HepG2 (cell line): ENCODE measurements around the gene ARHGEF40. TPM values are rescaled to one million over a fixed set of nuclear protein-coding genes. Genes with fewer than 3 reads are reported as not detected.

Experiments used
- ATAC-seq: fragments of 200-7000 bp; cut with Tn5 transposase; 3 replicates; pipeline ENCODE4 v1.9.1; 2020; ENCODE audit warnings: mild to moderate bottlenecking, moderate library complexity
- BruUV-seq: library from RNA; stranded (reverse); fragments of 400-500 nt; replicated peaks from 2 replicates; lab custom pipeline; 2021; lab: Mats Ljungman, UMichigan
- CTCF ChIA-PET: fragments of 300-600 bp; formaldehyde crosslinking; extraction: SDS; loops from one replicate; lab custom pipeline; 2021; ENCODE audit warnings: low total read pairs, inconsistent platforms, low intra/inter-chr PET ratio; lab: Yijun Ruan, JAX
- POLR2A ChIA-PET: fragments of 350-600 bp; sonication (Branson Sonifier 250); formaldehyde crosslinking; loops from one replicate; lab custom pipeline; 2020; ENCODE audit warnings: antibody characterized with exemption, inconsistent platforms; lab: Yijun Ruan, JAX
- DNase-seq: peaks from one replicate; pipeline ENCODE4 v3.0.0-alpha.2; 2015; ENCODE audit warnings: low spot score
- FAIRE-seq: peaks from 3 replicates; lab custom pipeline; 2011; peaks lifted over from hg19 to GRCh38; lab: Jason Lieb, UNC
- H2AFZ ChIP-seq: one replicate; pipeline ENCODE4 v1.6.1; 2011; ENCODE audit warnings: low read length, inconsistent platforms
- H3K27ac ChIP-seq: fragments of 300-600 bp; 3 replicates; pipeline ENCODE4 v1.8.0; 2011; ENCODE audit warnings: mixed run types, mild to moderate bottlenecking, mixed read lengths, low read length, inconsistent platforms; ENCODE audit not compliant: insufficient read depth; ENCODE audit errors: extremely low read length
- H3K27me3 ChIP-seq, 2 experiments: fragments of 200-600 bp in 1 of 2; 2 replicates in 1 of 2; 3 replicates in 1 of 2; pipeline versions ENCODE4 v1.6.0 to v1.8.0; 2011; ENCODE audit warnings: low read length in 2 of 2, mild to moderate bottlenecking in 2 of 2, moderate library complexity in 2 of 2, inconsistent platforms in 1 of 2; ENCODE audit not compliant: insufficient read depth in 2 of 2, control insufficient read depth in 1 of 2
- H3K36me3 ChIP-seq, 2 experiments: fragments of 200-600 bp in 1 of 2; replicated peaks in 1 of 2; 2 replicates in 1 of 2; 3 replicates in 1 of 2; pipeline versions ENCODE4 v1.5.1 to v1.8.0; 2011; ENCODE audit warnings: low read length in 2 of 2, inconsistent platforms in 1 of 2; ENCODE audit not compliant: insufficient read depth in 2 of 2, control insufficient read depth in 1 of 2
- H3K4me1 ChIP-seq: 2 replicates; pipeline ENCODE4 v1.5.1; 2012; ENCODE audit warnings: low read length, inconsistent platforms; ENCODE audit not compliant: insufficient read depth
- H3K4me2 ChIP-seq: 2 replicates; pipeline ENCODE4 v1.6.0; 2011; ENCODE audit warnings: low read depth, low read length, inconsistent platforms
- H3K4me3 ChIP-seq, 3 experiments: fragments of 200-600 bp in 1 of 3; sonication (generic), shearing (Covaris generic) in 1 of 3; replicated peaks in 1 of 3; 2 replicates each; pipeline ENCODE4 v1.5.1; 2011 to 2016; ENCODE audit warnings: low read length in 3 of 3, inconsistent platforms in 2 of 3, low read depth in 2 of 3, mild to moderate bottlenecking in 2 of 3, control low read depth in 1 of 3, mixed read lengths in 1 of 3; ENCODE audit not compliant: insufficient read depth in 1 of 3
- H3K79me2 ChIP-seq: one replicate; pipeline ENCODE4 v1.6.1; 2011; ENCODE audit warnings: low read length, inconsistent platforms; ENCODE audit not compliant: insufficient read depth
- H3K9ac ChIP-seq: 2 replicates; pipeline ENCODE4 v1.6.0; 2011; ENCODE audit warnings: mild to moderate bottlenecking, low read depth, low read length, inconsistent platforms; ENCODE audit not compliant: insufficient read depth
- H3K9me3 ChIP-seq: 2 replicates; pipeline ENCODE4 v1.5.1; 2012; ENCODE audit warnings: mild to moderate bottlenecking, low read length
- H4K20me1 ChIP-seq: 2 replicates; pipeline ENCODE4 v1.6.0; 2011; ENCODE audit warnings: inconsistent platforms, mild to moderate bottlenecking, low read length, moderate library complexity; ENCODE audit not compliant: insufficient read depth
- ARNT2 ChIP-seq: sonication (generic); formaldehyde crosslinking; IDR thresholded peaks from 2 replicates; pipeline ENCODE4 v1.8.0; 2022; ENCODE audit warnings: mild to moderate bottlenecking, low read depth, missing genetic modification reagents, moderate library complexity
- CEBPB ChIP-seq: IDR thresholded peaks from 2 replicates; pipeline ENCODE4 v1.6.1; 2011; ENCODE audit warnings: low read depth, low read length, improper control_type of control experiment, borderline replicate concordance
- GABPA ChIP-seq, 2 experiments: IDR thresholded peaks; 2 replicates each; pipeline ENCODE4 v1.6.1; 2011 to 2016; ENCODE audit warnings: low read depth in 2 of 2, low read length in 1 of 2, missing biosample characterization in 1 of 2, missing genetic modification characterization in 1 of 2
- HDAC1 ChIP-seq: sonication (generic); formaldehyde crosslinking; IDR thresholded peaks from 2 replicates; pipeline ENCODE4 v1.5.1; 2020; ENCODE audit warnings: mild to moderate bottlenecking, missing genetic modification reagents
- KDM3A ChIP-seq: IDR thresholded peaks from 2 replicates; pipeline ENCODE4 v1.6.1; 2018; ENCODE audit warnings: low read depth, missing compliant biosample characterization
- KLF13 ChIP-seq: sonication (generic); formaldehyde crosslinking; IDR thresholded peaks from 2 replicates; pipeline ENCODE4 v1.4.0; 2020; ENCODE audit warnings: mild to moderate bottlenecking, missing genetic modification reagents
- KLF9 ChIP-seq: IDR thresholded peaks from 2 replicates; pipeline ENCODE4 v1.6.1; 2016; ENCODE audit warnings: low read depth
- MAFF ChIP-seq: IDR thresholded peaks from 2 replicates; pipeline ENCODE4 v1.6.1; 2011; ENCODE audit warnings: low read depth, low read length, improper control_type of control experiment
- MAFG ChIP-seq: sonication (generic); formaldehyde crosslinking; IDR thresholded peaks from 2 replicates; pipeline ENCODE4 v1.5.1; 2020; ENCODE audit warnings: mild to moderate bottlenecking, missing genetic modification reagents
- NR2F1 ChIP-seq, 2 experiments: fragments of 450-650 bp in 1 of 2; formaldehyde crosslinking in 1 of 2; IDR thresholded peaks; 2 replicates each; pipeline versions ENCODE4 v1.5.0 to v1.6.1; 2016 to 2020; ENCODE audit warnings: mild to moderate bottlenecking in 1 of 2, missing compliant biosample characterization in 1 of 2, missing genetic modification reagents in 1 of 2, moderate library complexity in 1 of 2
- SIN3A ChIP-seq: IDR thresholded peaks from 2 replicates; pipeline ENCODE4 v1.6.1; 2011; ENCODE audit warnings: low read depth, mild to moderate bottlenecking, control low read depth, low read length, borderline replicate concordance
- SMAD1 ChIP-seq: sonication (generic); formaldehyde crosslinking; IDR thresholded peaks from 2 replicates; pipeline ENCODE4 v1.4.0; 2020; ENCODE audit warnings: missing genetic modification reagents, low read depth, mild to moderate bottlenecking, borderline replicate concordance
- SSRP1 ChIP-seq: IDR thresholded peaks from 2 replicates; pipeline ENCODE4 v1.6.1; 2016; ENCODE audit warnings: control low read depth
- STAT5B ChIP-seq: sonication (generic); formaldehyde crosslinking; IDR thresholded peaks from 2 replicates; pipeline ENCODE4 v1.4.0; 2020; ENCODE audit warnings: missing genetic modification reagents
- YY1 ChIP-seq: IDR thresholded peaks from 2 replicates; pipeline ENCODE4 v1.6.1; 2011; ENCODE audit warnings: low read length, low read depth, moderate library complexity, mild to moderate bottlenecking; ENCODE audit not compliant: insufficient read depth, insufficient replicate concordance
- ZNF101 ChIP-seq: sonication (generic); formaldehyde crosslinking; IDR thresholded peaks from 2 replicates; pipeline ENCODE4 v1.4.0; 2020; ENCODE audit warnings: mild to moderate bottlenecking, low read depth, missing genetic modification reagents, borderline replicate concordance
- ZNF350 ChIP-seq: sonication (generic); formaldehyde crosslinking; IDR thresholded peaks from 2 replicates; pipeline ENCODE4 v1.4.0; 2020; ENCODE audit warnings: mild to moderate bottlenecking, low read depth, missing genetic modification reagents, borderline replicate concordance
- ZNF530 ChIP-seq: sonication (generic); formaldehyde crosslinking; IDR thresholded peaks from 2 replicates; pipeline ENCODE4 v1.5.0; 2020; ENCODE audit warnings: low read depth, mild to moderate bottlenecking, missing genetic modification reagents
- ZNF614 ChIP-seq: IDR thresholded peaks from 2 replicates; pipeline ENCODE4 v1.6.1; 2018; ENCODE audit warnings: missing biosample characterization, missing genetic modification reagents, inconsistent platforms, borderline replicate concordance
- WGBS: methylation state at CpG from one replicate; pipeline ENCODE4 v1.1.6; 2017; ENCODE audit warnings: low lambda C conversion rate; 5-methylcytosine and 5-hydroxymethylcytosine counted together
- in situ Hi-C: cut with HindIII; loops from 2 replicates; pipeline ENCODE4 v1.10.0; 2017; ENCODE audit warnings: low pct_unique_long_range_greater_than_20kb; ENCODE audit not compliant: extremely low pct_ligation_motif_present
- intact Hi-C: fragments of 100-400 bp; cut with micrococcal nuclease; formaldehyde crosslinking; loops from one replicate; pipeline ENCODE4 v1.10.0; 2022; ENCODE audit not compliant: unreplicated experiment
- polyA plus RNA-seq, 8 experiments: library from polyadenylated mRNA; depleted of rRNA in 3 of 8; stranded (reverse) in 7 of 8; unstranded in 1 of 8; fragments of >200 nt; fragmentation: Illumina TruSeq in 4 of 8; extraction: Trizol in 4 of 8; gene quantifications; 2 replicates each; pipeline versions ENCODE4 v1.2.1 to v1.2.3, GENCODE V29; 2011 to 2016; ENCODE audit warnings: low read depth in 4 of 8, missing spikeins in 1 of 8, mixed read lengths in 1 of 8; ENCODE audit not compliant: insufficient read depth in 1 of 8
- total RNA-seq, 5 experiments: library from RNA; depleted of rRNA; stranded (reverse); fragments of >200 nt; fragmentation: Illumina TruSeq; extraction: Trizol; gene quantifications; 2 replicates each; pipeline ENCODE4 v1.2.3, GENCODE V29; 2016; ENCODE audit warnings: low read depth in 1 of 5
- TF ChIP-seq, protein P1 (sequence below): sonication (generic); formaldehyde crosslinking; IDR thresholded peaks from 2 replicates; pipeline ENCODE4; 2020; ENCODE audit warnings: missing genetic modification reagents, mild to moderate bottlenecking, borderline replicate concordance

Gene ARHGEF40
- total and polyA plus RNA-seq, 2 of the 13 experiments (the other 11 are each of a cell fraction or from before 2014, with no cell fraction given) = 28.1 to 78.1 TPM

GRCh38 chr14:21106498-21107282 lies 36.6 kb downstream of the ARHGEF40 start:
- H3K79me2 ChIP-seq = peaks cover 11% of the 10 kb centered on the region
- peak overlapping the region; percentile 51 to 67 (median 62) for H3K4me3 ChIP-seq
- H3K9ac ChIP-seq = peak overlapping the region; percentile 58
- peak overlapping the region; percentile 94 for H3K4me2 ChIP-seq
- no TSS peak for BruUV-seq
- POLR2A ChIA-PET = interaction anchor here (0.7 to 4.7 kb wide), 5 partner anchors 9 to 92 kb away, joined by 4 to 91 read pairs (median 5); no protein-coding TSS in a partner anchor
- in situ Hi-C loops = no loop called here
- H3K27me3 ChIP-seq = no peaks in the 10 kb centered on the region; a peak in 1 of 5 replicates
- intact Hi-C loops = no loop called here
- CTCF ChIA-PET = interaction anchor here (1.1 to 8.0 kb wide), 6 partner anchors 14 to 95 kb away, joined by 4 to 320 read pairs (median 20); partner anchors contain the start of genes ARHGEF40 and ZNF219
- 1% methylated on average over 11 of the region's 11 CpGs for WGBS
- H3K4me1 ChIP-seq = peaks cover 75% of the 10 kb centered on the region
- FAIRE-seq (peak; percentile 76), ATAC-seq (peak; percentile 45), DNase-seq (peak; percentile 84)
- no peaks in the 10 kb centered on the region for H3K36me3 ChIP-seq
- peak overlapping the region; percentile 95 for H2AFZ ChIP-seq
- peak overlapping the region; percentile 53 for H3K27ac ChIP-seq
- H3K9me3 ChIP-seq = no peaks in the 10 kb centered on the region
- no peaks in the 10 kb centered on the region for H4K20me1 ChIP-seq
- TF ChIP-seq KLF13 = no peak
- TF ChIP-seq HDAC1 = peak; percentile 78
- peak; percentile 59; the same call in 1 of the 2 replicates for TF ChIP-seq STAT5B
- no peak; the same call in 1 of the 2 replicates for TF ChIP-seq SSRP1 (CRISPR knock-in tag)
- peak; percentile 80 for TF ChIP-seq KDM3A (CRISPR knock-in tag)
- TF ChIP-seq NR2F1 (CRISPR knock-in tag; IDR thresholded peaks at IDR 0.05) = peak in 1 of 2 experiments; percentile 68; a peak in 2 of 4 replicates
- peak; percentile 82; the same call in 1 of the 2 replicates for TF ChIP-seq SMAD1
- no peak for TF ChIP-seq ZNF530 (CRISPR knock-in tag)
- peak; percentile 83; the same call in 1 of the 2 replicates for TF ChIP-seq ZNF350 (CRISPR knock-in tag)
- TF ChIP-seq KLF9 (CRISPR knock-in tag) = 0 out of 2 replicates have a peak, but pooled peaks have one; percentile 45
- 0 out of 2 replicates have a peak, but pooled peaks have one; percentile 6 for TF ChIP-seq ARNT2
- peak; percentile 58; the same call in 1 of the 2 replicates for TF ChIP-seq SIN3A
- TF ChIP-seq, protein P1, sequence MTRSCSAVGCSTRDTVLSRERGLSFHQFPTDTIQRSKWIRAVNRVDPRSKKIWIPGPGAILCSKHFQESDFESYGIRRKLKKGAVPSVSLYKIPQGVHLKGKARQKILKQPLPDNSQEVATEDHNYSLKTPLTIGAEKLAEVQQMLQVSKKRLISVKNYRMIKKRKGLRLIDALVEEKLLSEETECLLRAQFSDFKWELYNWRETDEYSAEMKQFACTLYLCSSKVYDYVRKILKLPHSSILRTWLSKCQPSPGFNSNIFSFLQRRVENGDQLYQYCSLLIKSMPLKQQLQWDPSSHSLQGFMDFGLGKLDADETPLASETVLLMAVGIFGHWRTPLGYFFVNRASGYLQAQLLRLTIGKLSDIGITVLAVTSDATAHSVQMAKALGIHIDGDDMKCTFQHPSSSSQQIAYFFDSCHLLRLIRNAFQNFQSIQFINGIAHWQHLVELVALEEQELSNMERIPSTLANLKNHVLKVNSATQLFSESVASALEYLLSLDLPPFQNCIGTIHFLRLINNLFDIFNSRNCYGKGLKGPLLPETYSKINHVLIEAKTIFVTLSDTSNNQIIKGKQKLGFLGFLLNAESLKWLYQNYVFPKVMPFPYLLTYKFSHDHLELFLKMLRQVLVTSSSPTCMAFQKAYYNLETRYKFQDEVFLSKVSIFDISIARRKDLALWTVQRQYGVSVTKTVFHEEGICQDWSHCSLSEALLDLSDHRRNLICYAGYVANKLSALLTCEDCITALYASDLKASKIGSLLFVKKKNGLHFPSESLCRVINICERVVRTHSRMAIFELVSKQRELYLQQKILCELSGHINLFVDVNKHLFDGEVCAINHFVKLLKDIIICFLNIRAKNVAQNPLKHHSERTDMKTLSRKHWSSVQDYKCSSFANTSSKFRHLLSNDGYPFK = peak; percentile 62; the same call in 1 of the 2 replicates
- TF ChIP-seq ZNF101 = no peak
- TF ChIP-seq ZNF614 = peak; percentile 96
- peak; percentile 88 for TF ChIP-seq YY1
- 0 out of 2 replicates have a peak, but pooled peaks have one; percentile 25 for TF ChIP-seq MAFG (CRISPR knock-in tag)
- TF ChIP-seq MAFF = peak; percentile 92
- no peak for TF ChIP-seq GABPA (IDR thresholded peaks at IDR 0.05; ENCODE audit: low read depth, low read length)
- no peak for TF ChIP-seq GABPA (CRISPR knock-in tag; IDR thresholded peaks at IDR 0.05; ENCODE audit: low read depth)
- no peak for TF ChIP-seq CEBPB
